GM21528 (cell line): ENCODE measurements around the gene ARGLU1.

Experiments
- ATAC-seq: cut with Tn5 transposase; IDR thresholded peaks from one replicate; pipeline ENCODE4 v1.9.1; 2021; ENCODE audit warnings: mild to moderate bottlenecking, moderate library complexity; ENCODE audit not compliant: unreplicated experiment, low FRiP score

The ARGLU1 gene

DNA sequence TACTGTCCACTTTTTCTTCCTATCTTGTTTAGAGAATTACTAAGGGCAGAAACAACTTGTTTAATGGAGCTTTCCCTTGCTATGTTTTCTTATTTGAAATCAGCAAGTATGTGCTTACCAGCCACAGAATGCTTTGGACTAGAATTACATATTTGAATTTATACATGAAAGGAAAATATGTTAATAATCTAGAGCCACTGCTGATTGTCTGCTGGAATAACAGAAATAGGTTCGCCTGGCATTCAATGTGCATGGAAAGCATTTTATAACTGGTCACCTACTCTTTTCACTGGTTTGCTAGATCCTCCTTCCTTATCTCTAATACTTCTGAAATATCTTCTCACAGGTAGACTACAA is 40.5 kb downstream of the ARGLU1 start:
- ATAC-seq, result no peak

DNA sequence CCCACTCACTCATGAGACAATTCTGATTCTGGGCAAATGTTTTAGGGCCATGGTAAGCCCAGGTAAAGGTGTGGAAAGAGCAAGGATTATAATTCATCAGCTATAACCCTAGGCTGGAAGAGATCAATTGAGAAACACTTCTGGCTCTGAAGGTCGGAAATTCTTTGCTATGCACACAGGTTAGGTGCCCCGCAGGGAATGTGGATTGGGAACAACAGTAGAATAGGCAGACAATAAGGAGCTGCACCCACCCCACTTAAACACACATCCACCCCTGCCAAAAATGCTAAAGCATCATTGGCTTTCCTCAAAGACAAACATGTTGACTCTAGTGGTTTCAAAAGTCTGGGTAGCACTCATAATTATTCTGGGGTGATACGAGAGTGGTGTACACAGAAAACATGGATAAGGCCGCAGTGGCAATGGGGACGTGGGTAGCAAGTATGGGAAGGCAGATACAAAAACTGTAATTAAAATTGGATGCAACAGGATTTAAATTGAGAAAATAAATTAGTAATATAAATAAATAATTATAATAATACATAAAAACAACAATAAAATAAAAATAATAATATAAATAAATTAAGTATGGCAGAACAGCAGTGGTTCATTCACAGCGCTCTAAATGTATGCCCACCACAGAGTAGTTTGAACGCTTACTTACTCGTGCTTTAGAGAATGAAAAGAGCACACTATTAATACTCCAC is 41.0 kb downstream of the ARGLU1 start:
- no peak for ATAC-seq

- ATAC-seq, result no peak
Observed at GRCh38 chr13:106525865-106526264, 42.1 kb downstream of the ARGLU1 start.

- no peak for ATAC-seq
Observed at GRCh38 chr13:106524108-106524507, 43.8 kb downstream of the ARGLU1 start.

DNA sequence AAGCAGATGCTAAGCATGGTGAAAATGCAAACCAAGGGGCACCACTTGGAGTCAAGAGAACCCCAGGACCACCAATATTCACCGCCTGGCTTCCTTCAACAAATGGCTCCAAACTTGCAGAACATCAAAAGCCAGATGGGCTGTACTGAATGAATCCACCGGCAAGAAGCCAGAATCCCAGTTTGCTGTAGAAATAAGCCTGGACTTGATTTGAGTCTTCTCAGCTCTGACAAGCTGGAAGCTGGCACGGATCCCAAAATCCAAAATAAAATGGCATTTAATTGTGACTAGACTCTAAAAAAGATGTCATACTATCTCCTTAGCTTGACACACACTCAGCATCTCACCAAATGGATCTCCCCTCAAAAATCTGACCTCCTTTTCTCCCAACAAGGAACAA is 44.4 kb downstream of the ARGLU1 start:
- no peak for ATAC-seq

- no peak for ATAC-seq
Observed at GRCh38 chr13:106522898-106523525, 44.9 kb downstream of the ARGLU1 start.

DNA sequence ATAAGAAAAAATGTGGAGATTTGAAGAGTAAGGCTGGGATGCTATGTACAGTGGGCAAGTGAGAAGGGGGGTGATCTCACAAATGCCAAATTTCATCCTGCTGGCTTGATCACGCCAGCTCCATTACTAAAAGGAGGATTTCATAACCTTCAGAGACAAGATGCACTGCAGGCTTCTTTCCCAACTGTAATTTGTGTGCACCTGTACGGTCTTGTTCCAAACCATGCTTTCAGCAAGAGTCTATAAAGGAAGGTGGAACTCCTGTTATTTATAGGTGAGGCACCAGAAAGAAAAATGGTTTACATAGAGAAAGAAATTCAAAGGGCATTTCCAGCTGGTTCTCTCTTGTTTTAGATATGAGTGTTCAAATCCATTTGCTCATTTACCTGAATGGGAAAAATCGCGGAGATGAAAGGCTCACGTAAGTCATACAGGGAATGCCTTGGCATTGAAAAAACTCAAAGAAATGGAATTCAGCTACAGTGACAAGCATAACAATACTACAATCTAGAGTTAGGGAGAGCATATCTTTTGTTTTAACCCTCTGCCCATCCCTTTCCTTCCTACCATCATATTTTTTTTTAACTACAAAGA is 45.7 kb downstream of the ARGLU1 start:
- no peak for ATAC-seq

GRCh38 chr13:106521095-106521799 is 46.7 kb downstream of the ARGLU1 start:
- ATAC-seq, result no peak

- ATAC-seq, result no peak
Observed at GRCh38 chr13:106520251-106521054, 47.5 kb downstream of the ARGLU1 start.

GRCh38 chr13:106518512-106518911 is 49.4 kb downstream of the ARGLU1 start:
- no peak for ATAC-seq

- no peak for ATAC-seq
Observed at GRCh38 chr13:106517109-106517847, 50.7 kb downstream of the ARGLU1 start.

DNA sequence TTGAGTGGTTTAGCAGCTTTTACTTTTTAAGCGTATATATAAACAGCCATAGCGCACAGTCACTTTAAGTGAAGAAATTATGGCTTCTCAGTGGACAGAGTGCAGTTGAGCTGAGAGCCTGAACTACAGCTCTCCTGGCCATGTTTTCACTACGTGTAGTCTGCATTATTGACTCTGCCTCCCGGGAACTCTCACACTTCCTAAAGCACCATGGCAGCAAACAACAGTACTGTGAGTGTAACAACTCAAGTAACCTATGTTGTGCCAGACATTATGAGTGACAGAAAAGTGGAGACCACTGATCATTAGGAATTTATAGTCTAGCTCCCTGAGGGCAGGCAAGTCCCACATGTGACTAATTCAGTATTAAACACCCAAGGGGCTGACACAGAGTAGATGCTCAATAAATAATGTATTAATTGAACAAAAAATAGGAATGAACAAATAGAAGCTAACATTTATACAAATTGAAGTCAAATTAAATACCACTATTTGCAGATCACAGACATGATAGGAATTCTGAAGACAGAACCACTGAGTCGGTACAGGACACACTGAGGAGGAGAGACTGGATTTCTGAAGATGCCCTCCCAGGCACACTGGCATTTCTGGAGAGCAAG is 52.2 kb downstream of the ARGLU1 start:
- ATAC-seq, result no peak

DNA sequence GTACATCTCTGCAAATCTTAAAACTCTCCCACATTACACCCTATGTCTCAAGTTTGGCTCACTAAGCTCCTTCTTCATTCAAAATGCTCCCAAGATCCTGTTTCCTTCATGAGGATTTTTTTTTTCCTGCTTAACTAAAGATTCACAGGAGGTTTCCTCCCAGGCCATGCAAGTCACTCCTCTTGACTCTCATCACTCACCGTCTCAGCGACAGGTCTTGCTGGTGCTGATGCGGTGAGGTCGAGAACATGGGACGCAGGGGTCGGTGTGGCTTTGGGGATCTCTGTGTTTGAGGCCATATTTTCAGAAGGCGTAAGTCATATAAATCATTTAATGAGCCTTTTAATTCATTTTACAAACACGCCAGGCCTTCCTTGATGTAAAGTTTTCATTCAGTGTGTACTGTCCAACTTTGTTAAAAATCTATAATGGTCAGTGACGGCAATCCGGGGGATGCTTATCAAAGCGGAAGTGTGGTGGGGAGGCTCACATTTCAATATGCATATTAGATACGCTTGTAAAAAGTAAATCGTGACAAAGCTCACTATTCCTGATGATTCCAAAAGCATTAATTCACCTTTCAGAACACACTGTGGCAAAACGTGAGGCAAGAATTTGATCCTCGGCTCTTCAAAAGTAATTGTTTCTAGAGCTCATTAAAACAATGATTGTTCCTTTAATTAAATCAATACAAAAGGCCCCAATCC is 52.9 kb downstream of the ARGLU1 start:
- ATAC-seq, result no peak

DNA sequence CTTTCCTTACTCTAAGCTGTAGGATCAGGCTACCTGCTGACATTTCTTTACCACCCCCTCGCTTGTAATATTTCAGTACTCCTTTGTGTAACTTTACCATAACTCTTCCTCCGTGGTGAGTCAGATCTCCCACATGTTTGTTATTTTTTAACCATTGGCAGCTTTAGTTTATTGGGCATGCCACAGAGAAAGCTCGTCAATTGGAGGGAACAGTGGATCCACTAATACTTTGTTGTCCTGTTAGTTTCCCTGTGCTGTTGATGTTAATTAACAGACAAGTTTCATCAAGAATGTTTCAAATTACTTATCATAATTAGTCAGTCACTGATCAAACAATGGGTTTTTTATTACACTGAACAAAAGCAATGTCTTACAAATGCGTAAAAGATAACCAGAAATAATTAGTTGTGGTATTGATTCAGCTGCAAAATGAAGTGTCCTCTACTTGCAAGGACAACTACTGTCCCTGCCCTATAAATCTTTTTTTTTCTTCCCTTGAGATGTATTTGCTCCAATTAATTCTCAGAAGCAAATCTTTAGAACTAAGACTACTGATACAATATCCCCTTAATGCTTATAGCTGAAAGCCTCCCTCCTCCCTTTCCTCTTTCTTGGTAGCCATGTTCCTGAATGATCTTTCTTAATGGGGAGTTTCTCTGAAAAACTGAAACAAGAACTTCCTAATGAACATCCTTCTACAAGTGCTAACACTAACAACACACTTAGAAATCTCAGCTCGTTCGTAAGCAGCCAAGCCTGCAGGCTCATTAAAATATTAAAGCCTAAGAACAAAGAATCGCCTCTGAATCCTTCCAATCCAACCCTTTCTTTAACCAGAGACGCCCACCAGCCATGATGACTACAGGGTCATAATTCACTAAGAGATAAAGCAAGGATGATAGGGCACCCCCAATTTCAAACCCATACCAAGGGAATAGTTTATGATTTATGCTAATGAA is 54.6 kb downstream of the ARGLU1 start:
- ATAC-seq, result no peak

- ATAC-seq, result peak; percentile 87
Observed at GRCh38 chr13:106507560-106508274, 60.2 kb downstream of the ARGLU1 start.

GRCh38 chr13:106506286-106506685 is 61.7 kb downstream of the ARGLU1 start:
- no peak for ATAC-seq

DNA sequence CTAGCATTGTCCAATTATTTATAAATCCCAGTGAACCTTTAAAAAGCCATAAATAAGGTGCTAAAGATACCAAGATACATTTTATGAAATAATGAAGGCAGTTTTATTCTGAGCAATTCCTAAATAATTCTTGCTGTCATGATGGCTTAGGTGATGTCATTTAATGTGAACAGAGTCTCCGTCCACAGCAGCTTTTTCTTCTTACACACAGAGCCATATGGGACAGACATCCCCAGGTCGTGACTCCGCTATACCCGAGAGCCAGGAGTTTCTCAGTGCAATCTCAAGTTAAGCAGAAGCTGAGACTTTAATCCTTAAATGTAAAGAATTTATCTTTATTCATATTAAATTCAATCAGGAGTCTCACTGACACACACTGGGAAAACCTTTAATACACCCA is 62.2 kb downstream of the ARGLU1 start:
- ATAC-seq, result no peak
